Activated naive CD8-positive, alpha-beta T cell (primary cell): ENCODE measurements around the gene ASPSCR1.
A peak's percentile ranks its signal among the peaks of the same experiment; 100 is the strongest.

Source experiments
- H3K27ac Mint-ChIP-seq: one replicate; pipeline ENCODE4 v1.8.0; 2021; ENCODE audit warnings: mixed read lengths
- H3K27me3 Mint-ChIP-seq: one replicate; pipeline ENCODE4 v1.8.0; 2021; ENCODE audit warnings: mixed read lengths
- H3K36me3 Mint-ChIP-seq: one replicate; pipeline ENCODE4 v1.8.0; 2021; ENCODE audit warnings: mixed read lengths
- H3K4me1 Mint-ChIP-seq: one replicate; pipeline ENCODE4 v1.8.0; 2021; ENCODE audit warnings: low read depth, mixed read lengths
- H3K4me3 Mint-ChIP-seq: one replicate; pipeline ENCODE4 v1.8.0; 2021; ENCODE audit warnings: mild to moderate bottlenecking, mixed read lengths
- H3K9me3 Mint-ChIP-seq: one replicate; pipeline ENCODE4 v1.8.0; 2021; ENCODE audit warnings: low read depth, mixed read lengths

ASPSCR1 gene

DNA sequence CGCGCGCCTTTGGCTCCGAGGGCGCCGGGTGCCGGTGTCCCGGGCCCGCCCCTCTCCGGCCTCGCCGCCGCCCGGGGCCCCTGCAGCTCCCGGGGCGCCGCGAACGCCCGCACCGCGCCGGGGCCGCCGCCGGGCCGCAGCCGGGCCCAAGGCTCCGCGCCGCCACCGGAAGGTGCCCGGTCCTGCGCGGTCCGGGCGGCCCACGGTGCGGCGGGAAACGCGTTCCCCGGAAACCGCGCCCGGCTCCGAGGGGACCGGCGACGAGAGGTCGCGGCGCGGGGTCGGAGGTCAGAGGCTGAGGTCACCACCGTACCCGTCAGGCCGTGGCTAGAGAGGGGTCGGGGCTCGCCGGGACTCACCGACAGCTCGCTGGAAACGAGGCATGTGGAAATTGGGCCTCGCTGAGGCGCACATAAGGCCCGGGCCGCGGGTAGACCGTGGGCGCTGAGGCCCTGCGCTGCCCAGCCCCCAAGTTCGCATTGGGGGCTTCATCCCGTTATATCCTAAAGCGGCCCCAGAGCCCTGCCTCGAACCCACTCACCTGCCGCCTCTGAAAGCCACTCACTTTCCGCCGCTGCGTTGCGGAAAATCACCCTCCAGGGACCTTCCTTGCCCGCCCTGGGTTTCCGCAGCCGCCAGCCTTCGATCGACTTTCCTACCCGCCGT is 88.3 kb downstream of the ASPSCR1 start, which contains the start of gene DUS1L:
Gene DUS1L, minus strand, starts transcription at position 167 of the 666 bp plus-strand sequence. CDS start 745 bp downstream, outside the sequence.
- Mint-ChIP-seq H3K9me3 (no peaks in the 10 kb centered on the region), H3K4me3 (peak within 1 kb of the TSS; percentile 87), H3K27ac (peak within 1 kb of the TSS; percentile 88), H3K4me1 (peaks cover 8% of the 10 kb centered on the region), H3K36me3 (no peaks in the 10 kb centered on the region), H3K27me3 (no peaks in the 10 kb centered on the region)
